Tibial artery (tissue), 4 donors: Measurements from ENCODE around the gene TDRD9.

Experiments
- DNase-seq, 2 donors: peaks; one replicate each; pipeline ENCODE4 v3.0.0-alpha.2; 2019
- H3K27ac ChIP-seq, 2 donors: fragments of 200-600 bp; sonication (generic) in 1 of 2; 1 replicate in 1 of 2; 2 replicates in 1 of 2; pipeline ENCODE4 v1.5.1; 2018 to 2019; ENCODE audit warnings: mild to moderate bottlenecking in 1 of 2
- H3K27me3 ChIP-seq, 2 donors: fragments of 200-600 bp; sonication (generic) in 1 of 2; one replicate each; pipeline versions ENCODE4 v1.5.1 to v1.6.0; 2016 to 2019
- H3K36me3 ChIP-seq, 3 donors: fragments of 200-600 bp; sonication (generic) in 2 of 3; one replicate each; pipeline ENCODE4 v1.5.1; 2016 to 2019; ENCODE audit warnings: mild to moderate bottlenecking in 2 of 3
- H3K4me1 ChIP-seq, 4 donors: fragments of 200-600 bp; sonication (generic) in 2 of 4; 1 replicate in 3 of 4; 2 replicates in 1 of 4; pipeline ENCODE4 v1.5.1; 2016 to 2019
- H3K4me3 ChIP-seq, 2 donors: fragments of 200-600 bp; sonication (generic) in 1 of 2; 1 replicate in 1 of 2; 2 replicates in 1 of 2; pipeline ENCODE4 v1.5.1; 2018 to 2019; ENCODE audit warnings: mild to moderate bottlenecking in 2 of 2
- H3K9me3 ChIP-seq, 3 donors: fragments of 200-600 bp; sonication (generic) in 1 of 3; one replicate each; pipeline ENCODE4 v1.5.1; 2016 to 2019
- intact Hi-C: fragments of 100-400 bp; cut with DNase I; formaldehyde crosslinking; loops from one replicate; pipeline ENCODE4 v1.15.0; 2023; ENCODE audit warnings: low total_unique reads
- TF ChIP-seq, protein P1 (sequence below), 2 experiments: fragments of 200-600 bp in 1 of 2; fragments of 450-650 bp in 1 of 2; IDR thresholded peaks; one replicate each; pipeline ENCODE4 v1.5.1; 2017 to 2019; ENCODE audit warnings: antibody characterized with exemption in 2 of 2, mild to moderate bottlenecking in 1 of 2, moderate library complexity in 1 of 2

Gene TDRD9

GRCh38 chr14:103923863-103924262 lies 4.4 kb upstream of the TDRD9 start:
- peaks cover 0 to 32% of the 10 kb centered on the region in 2 donors for H3K27me3 ChIP-seq
- TF ChIP-seq, protein P1, sequence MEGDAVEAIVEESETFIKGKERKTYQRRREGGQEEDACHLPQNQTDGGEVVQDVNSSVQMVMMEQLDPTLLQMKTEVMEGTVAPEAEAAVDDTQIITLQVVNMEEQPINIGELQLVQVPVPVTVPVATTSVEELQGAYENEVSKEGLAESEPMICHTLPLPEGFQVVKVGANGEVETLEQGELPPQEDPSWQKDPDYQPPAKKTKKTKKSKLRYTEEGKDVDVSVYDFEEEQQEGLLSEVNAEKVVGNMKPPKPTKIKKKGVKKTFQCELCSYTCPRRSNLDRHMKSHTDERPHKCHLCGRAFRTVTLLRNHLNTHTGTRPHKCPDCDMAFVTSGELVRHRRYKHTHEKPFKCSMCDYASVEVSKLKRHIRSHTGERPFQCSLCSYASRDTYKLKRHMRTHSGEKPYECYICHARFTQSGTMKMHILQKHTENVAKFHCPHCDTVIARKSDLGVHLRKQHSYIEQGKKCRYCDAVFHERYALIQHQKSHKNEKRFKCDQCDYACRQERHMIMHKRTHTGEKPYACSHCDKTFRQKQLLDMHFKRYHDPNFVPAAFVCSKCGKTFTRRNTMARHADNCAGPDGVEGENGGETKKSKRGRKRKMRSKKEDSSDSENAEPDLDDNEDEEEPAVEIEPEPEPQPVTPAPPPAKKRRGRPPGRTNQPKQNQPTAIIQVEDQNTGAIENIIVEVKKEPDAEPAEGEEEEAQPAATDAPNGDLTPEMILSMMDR (IDR thresholded peaks at IDR 0.05), result no peak
- H3K9me3 ChIP-seq, result no peaks in the 10 kb centered on the region
- H3K4me1 ChIP-seq, result peaks cover 4 to 24% (median 18%) of the 10 kb centered on the region in 4 donors
- peak in 1 of 2 donors; percentile 29 for DNase-seq
- H3K27ac ChIP-seq, result no peak overlapping the region
- intact Hi-C loops, result loop anchor here (5.0 kb wide), 2 partner anchors 77 to 362 kb away; partner anchors contain the start of genes BAG5, COA8 and PPP1R13B
- H3K36me3 ChIP-seq, result no peaks in the 10 kb centered on the region
- H3K4me3 ChIP-seq, result no peak overlapping the region

- Histone ChIP-seq H3K27me3 (peaks cover 0 to 39% of the 10 kb centered on the region in 2 donors), H3K9me3 (no peaks in the 10 kb centered on the region), H3K27ac (no peak overlapping the region), H3K4me1 (peaks cover 0 to 10% (median 6%) of the 10 kb centered on the region in 4 donors), H3K4me3 (no peak overlapping the region), H3K36me3 (no peaks in the 10 kb centered on the region)
- intact Hi-C loops, result no loop called here
- TF ChIP-seq, protein P1 (IDR thresholded peaks at IDR 0.05), result no peak
- DNase-seq, result peak in 1 of 2 donors; percentile 7
These were observed 2.9 kb upstream of the TDRD9 start for GRCh38 chr14:103925316-103925715.

DNA sequence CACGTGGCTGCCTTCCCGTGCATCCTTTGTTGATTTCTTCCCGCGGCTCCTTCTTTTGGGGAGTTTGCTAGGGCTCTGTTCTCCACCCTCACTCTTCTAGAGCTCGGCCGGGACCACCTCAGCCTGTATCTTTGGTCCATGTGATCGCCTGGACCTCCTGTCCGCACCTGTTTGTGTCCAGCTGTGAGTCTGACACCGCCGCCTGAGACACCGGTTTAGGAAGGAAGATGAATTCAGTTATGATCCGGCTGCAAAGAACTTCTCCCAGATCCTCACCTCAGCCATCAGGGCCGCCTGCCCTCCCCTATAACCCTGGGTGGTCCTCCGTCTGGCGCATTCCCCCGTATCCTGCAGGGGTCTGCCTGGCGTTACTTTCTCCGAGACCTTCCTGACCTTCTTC lies 690 bp upstream of the TDRD9 start:
- TF ChIP-seq, protein P1 (IDR thresholded peaks at IDR 0.05), result no peak
- no peak overlapping the region for H3K4me3 ChIP-seq
- DNase-seq, result peak in 1 of 2 donors; percentile 33
- no peaks in the 10 kb centered on the region for H3K36me3 ChIP-seq
- intact Hi-C loops, result no loop called here
- H3K27me3 ChIP-seq, result peaks cover 0 to 38% of the 10 kb centered on the region in 2 donors
- no peaks in the 10 kb centered on the region for H3K4me1 ChIP-seq
- no peaks in the 10 kb centered on the region for H3K9me3 ChIP-seq
- no peak overlapping the region for H3K27ac ChIP-seq

GRCh38 chr14:103930051-103930604 lies 1.9 kb downstream of the TDRD9 start:
- no peaks in the 10 kb centered on the region for H3K36me3 ChIP-seq
- no peak overlapping the region for H3K27ac ChIP-seq
- H3K4me1 ChIP-seq, result no peaks in the 10 kb centered on the region
- intact Hi-C loops, result no loop called here
- peaks cover 0 to 24% of the 10 kb centered on the region in 2 donors for H3K27me3 ChIP-seq
- H3K9me3 ChIP-seq, result no peaks in the 10 kb centered on the region
- no peak overlapping the region for H3K4me3 ChIP-seq
- no peak for DNase-seq
- TF ChIP-seq, protein P1 (IDR thresholded peaks at IDR 0.05), result no peak

DNA sequence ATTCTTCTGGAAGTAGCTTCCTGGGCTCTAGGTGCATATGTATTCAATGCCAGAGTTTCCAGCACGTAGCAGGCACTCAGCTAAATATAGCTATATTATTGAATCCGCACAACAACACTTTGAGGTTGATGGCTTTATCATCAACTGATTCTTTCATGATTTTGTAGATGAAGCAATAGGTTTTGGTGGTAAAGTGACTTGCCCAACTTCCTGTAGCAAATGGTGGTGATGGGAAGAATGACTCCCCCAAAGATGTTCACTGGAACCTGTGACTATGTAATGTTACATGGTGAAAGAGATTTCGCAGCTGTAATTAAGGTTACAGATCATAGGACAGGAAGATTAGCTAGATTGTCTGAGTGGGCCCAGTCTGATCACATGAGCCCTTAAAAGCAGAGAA lies 3.2 kb downstream of the TDRD9 start:
- no peak for DNase-seq
- Histone ChIP-seq H3K4me3 (no peak overlapping the region), H3K36me3 (no peaks in the 10 kb centered on the region), H3K27ac (no peak overlapping the region), H3K4me1 (no peaks in the 10 kb centered on the region), H3K9me3 (no peaks in the 10 kb centered on the region), H3K27me3 (peaks cover 0 to 24% of the 10 kb centered on the region in 2 donors)
- TF ChIP-seq, protein P1 (IDR thresholded peaks at IDR 0.05), result no peak
- intact Hi-C loops, result no loop called here
